Fibroblast of pulmonary artery (primary cell): Measurements from ENCODE around the gene PPP1R1B.

Source experiments
- DNase-seq: peaks from one replicate; pipeline ENCODE4 v3.0.0-alpha.2; 2010; ENCODE audit warnings: low read depth
- H3K4me3 ChIP-seq: replicated peaks from 2 replicates; pipeline ENCODE4 v1.5.1; 2011; ENCODE audit warnings: low read depth, mild to moderate bottlenecking, control low read depth, low read length, moderate library complexity
- TF ChIP-seq, protein P1 (sequence below): IDR thresholded peaks from 2 replicates; pipeline ENCODE4 v1.5.1; 2011; ENCODE audit warnings: mild to moderate bottlenecking, control low read depth, low read length, inconsistent platforms; ENCODE audit errors: missing control alignments

Gene PPP1R1B

DNA sequence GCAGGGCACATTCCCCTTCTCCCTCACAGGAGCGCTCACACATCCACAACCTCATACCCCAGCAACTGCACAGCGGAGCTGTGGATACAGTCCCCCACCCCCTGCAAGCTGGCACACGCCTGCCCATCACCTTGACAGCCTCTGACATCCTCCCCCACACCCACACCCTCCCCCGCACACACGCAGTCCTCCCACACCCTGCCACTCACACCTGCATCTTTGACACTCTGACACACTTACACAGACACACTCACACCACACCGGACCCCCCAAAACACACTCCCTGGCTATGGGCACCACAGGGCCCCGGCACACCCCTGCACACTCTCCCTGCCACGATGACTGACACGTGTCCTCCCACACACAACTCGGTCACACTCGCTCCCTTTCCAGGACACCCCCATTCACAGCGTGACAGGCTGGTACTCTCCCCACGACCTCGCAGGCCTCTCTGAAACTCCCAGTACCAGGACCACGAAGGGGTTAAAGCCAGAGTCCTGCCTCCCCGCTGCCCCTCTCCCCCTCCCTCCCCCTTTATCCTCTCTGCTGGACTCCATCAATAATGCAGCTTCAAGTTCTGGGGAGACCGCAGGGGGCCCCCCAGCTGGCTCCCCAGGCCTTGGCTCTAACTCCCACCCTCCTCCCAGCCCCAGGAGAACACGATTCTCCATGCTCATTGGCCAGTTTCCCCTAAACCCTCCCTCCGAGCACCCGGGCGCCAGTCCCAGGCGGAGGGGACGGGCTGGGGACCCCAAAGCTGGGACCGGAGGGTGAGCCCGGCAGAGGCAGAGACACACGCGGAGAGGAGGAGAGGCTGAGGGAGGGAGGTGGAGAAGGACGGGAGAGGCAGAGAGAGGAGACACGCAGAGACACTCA, at the start of gene PPP1R1B:
PPP1R1B (plus strand) TSS at position 782 of the 876 bp plus-strand sequence. CDS start 441 bp downstream, outside the sequence.
- no peak for DNase-seq
- TF ChIP-seq, protein P1, sequence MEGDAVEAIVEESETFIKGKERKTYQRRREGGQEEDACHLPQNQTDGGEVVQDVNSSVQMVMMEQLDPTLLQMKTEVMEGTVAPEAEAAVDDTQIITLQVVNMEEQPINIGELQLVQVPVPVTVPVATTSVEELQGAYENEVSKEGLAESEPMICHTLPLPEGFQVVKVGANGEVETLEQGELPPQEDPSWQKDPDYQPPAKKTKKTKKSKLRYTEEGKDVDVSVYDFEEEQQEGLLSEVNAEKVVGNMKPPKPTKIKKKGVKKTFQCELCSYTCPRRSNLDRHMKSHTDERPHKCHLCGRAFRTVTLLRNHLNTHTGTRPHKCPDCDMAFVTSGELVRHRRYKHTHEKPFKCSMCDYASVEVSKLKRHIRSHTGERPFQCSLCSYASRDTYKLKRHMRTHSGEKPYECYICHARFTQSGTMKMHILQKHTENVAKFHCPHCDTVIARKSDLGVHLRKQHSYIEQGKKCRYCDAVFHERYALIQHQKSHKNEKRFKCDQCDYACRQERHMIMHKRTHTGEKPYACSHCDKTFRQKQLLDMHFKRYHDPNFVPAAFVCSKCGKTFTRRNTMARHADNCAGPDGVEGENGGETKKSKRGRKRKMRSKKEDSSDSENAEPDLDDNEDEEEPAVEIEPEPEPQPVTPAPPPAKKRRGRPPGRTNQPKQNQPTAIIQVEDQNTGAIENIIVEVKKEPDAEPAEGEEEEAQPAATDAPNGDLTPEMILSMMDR: no peak
- H3K4me3 ChIP-seq: peak within 1 kb of the TSS; percentile 28

- no peak for DNase-seq
- H3K4me3 ChIP-seq: no peak overlapping the region
- TF ChIP-seq, protein P1: no peak
These were observed 48.5 kb upstream of the PPP1R1B start for GRCh38 chr17:39578272-39578671.

DNA sequence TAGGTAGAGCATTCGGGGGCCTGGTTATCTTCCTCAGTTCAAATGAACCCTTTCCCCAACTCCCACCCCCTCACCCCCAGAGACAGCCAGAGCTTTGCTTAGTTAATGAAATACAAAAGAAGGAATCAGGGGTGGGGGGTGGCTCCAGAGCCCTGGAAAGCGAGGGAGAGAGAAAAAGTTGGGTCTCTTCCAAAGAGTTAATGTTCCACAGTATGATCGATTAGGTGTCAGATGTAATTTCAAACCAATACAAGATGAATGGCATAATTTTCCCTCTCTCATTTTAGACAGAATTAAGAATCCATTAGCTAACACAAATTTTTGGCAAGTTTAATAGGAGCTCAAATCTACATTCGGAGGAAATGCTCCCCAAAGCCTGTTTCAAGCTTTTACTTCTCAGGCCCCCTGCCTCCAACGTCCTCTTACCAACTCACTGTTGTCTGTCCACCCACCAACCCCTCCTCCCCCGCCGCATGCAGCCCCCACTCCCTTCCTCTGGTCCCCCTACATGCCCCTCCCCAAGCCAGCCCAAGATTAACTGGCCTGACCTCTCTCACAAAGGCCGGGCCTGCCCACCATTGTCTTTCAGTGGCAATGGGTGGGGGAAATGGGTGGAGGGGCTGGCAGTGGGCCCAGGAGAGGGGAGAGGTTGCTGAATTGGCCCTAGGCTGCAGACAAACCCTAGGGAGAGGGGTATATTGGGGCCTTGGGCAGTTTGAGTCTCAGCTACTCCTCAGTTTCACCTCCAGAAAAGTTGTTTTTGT, 47.3 kb upstream of the PPP1R1B start:
- no peak overlapping the region for H3K4me3 ChIP-seq
- TF ChIP-seq, protein P1: no peak
- DNase-seq: peak; percentile 10

DNA sequence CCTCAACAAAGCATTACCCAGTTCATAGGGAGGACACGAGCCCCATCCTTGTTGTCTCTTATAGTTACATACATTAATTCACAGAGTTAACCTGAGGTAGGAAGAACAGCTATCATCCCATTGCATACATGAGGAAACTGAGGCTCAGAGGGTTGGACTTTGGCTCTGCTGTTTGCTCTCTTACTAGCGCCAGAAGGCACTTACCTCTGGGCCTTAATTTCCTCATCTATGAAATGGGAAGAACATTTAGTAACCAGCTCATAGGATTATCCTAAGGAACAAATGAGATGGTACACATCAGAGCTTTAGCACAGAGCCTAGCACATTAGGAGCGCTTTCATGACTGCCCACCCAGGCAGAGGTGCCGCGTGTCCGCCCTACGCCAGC, 46.7 kb upstream of the PPP1R1B start:
- no peak overlapping the region for H3K4me3 ChIP-seq
- DNase-seq: no peak
- TF ChIP-seq, protein P1: no peak

GRCh38 chr17:39581071-39581758, 45.5 kb upstream of the PPP1R1B start:
- DNase-seq: no peak
- H3K4me3 ChIP-seq: no peak overlapping the region
- TF ChIP-seq, protein P1: no peak

DNA sequence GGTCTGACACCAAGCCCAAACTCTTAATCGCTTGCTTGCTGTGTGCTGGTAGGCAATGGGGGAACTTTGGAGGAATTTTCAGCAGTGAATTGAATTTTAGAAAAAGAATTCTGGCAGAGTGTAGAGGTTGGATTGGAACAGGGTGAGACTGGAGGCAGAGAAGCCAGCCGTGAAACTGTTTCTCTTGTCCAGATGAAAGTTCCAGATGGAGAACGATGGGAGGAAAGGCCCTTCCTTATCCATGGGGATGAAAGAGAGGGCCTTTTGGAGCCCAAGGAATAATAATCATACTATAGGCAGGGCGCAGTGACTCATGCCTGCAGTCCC, 45.0 kb upstream of the PPP1R1B start:
- TF ChIP-seq, protein P1: no peak
- H3K4me3 ChIP-seq: no peak overlapping the region
- no peak for DNase-seq
